NCI-H1092 (cell line): ENCODE results near the gene HELZ.
"Not testable (repeated sequence)": the region's sequence is repeated elsewhere in the genome, so short reads cannot be mapped to it uniquely, and the experiment has no call there.

Experiments used
- DNase-seq: peaks from one replicate; lab custom pipeline; 2025; lab: John Stamatoyannopoulos, UW

The HELZ gene

GRCh38 chr17:67116045-67116575, 128.9 kb downstream of the HELZ start:
- no peak for DNase-seq

GRCh38 chr17:67115401-67115800, 129.6 kb downstream of the HELZ start:
- DNase-seq: no peak

- DNase-seq: no peak
These were observed 131.5 kb downstream of the HELZ start for GRCh38 chr17:67113486-67113885.

- no peak for DNase-seq
These were observed 133.2 kb downstream of the HELZ start for GRCh38 chr17:67111808-67112207.

- DNase-seq: no peak
These were observed 133.7 kb downstream of the HELZ start for GRCh38 chr17:67111327-67111726.

GRCh38 chr17:67110619-67111018, 134.4 kb downstream of the HELZ start:
- DNase-seq: no peak

GRCh38 chr17:67109111-67109510, 135.9 kb downstream of the HELZ start:
- DNase-seq: no peak

- DNase-seq: no peak
These were observed 136.9 kb downstream of the HELZ start for GRCh38 chr17:67107811-67108775.

- no peak for DNase-seq
These were observed 137.8 kb downstream of the HELZ start for GRCh38 chr17:67107171-67107570.

GRCh38 chr17:67105213-67105612, 139.8 kb downstream of the HELZ start:
- DNase-seq: no peak

GRCh38 chr17:67104641-67105040, 140.4 kb downstream of the HELZ start:
- DNase-seq: not testable (repeated sequence)

GRCh38 chr17:67098006-67098405, 147.0 kb downstream of the HELZ start:
- DNase-seq: no peak

- no peak for DNase-seq
These were observed 148.4 kb downstream of the HELZ start for GRCh38 chr17:67096609-67097008.

- DNase-seq: no peak
These were observed 149.2 kb downstream of the HELZ start for GRCh38 chr17:67095803-67096202.

- DNase-seq: not testable (repeated sequence)
These were observed 149.7 kb downstream of the HELZ start for GRCh38 chr17:67095291-67095690.

- no peak for DNase-seq
These were observed 151.6 kb downstream of the HELZ start for GRCh38 chr17:67093348-67093747.

- not testable (repeated sequence) for DNase-seq
These were observed 152.3 kb downstream of the HELZ start for GRCh38 chr17:67092710-67093109.

GRCh38 chr17:67092291-67092690, 152.7 kb downstream of the HELZ start:
- DNase-seq: no peak

- DNase-seq: no peak
These were observed 154.7 kb downstream of the HELZ start for GRCh38 chr17:67090341-67090740.

- DNase-seq: no peak
These were observed 156.4 kb downstream of the HELZ start for GRCh38 chr17:67088639-67089038.

- DNase-seq: no peak
These were observed 159.6 kb downstream of the HELZ start for GRCh38 chr17:67085406-67085805.

- DNase-seq: no peak
These were observed 162.9 kb downstream of the HELZ start for GRCh38 chr17:67082107-67082506.

GRCh38 chr17:67080804-67081203, 164.2 kb downstream of the HELZ start:
- DNase-seq: no peak
